Measurements from ENCODE around the gene UNC13A. TPM values are rescaled to one million over a fixed set of nuclear protein-coding genes. Genes with fewer than 3 reads are reported as not detected.

Gene UNC13A
- total and polyA plus RNA-seq, 2 donors (not counting 3 experiments of a cell fraction or from before 2014, with no cell fraction given), result 0.04 to 0.09 TPM

DNA sequence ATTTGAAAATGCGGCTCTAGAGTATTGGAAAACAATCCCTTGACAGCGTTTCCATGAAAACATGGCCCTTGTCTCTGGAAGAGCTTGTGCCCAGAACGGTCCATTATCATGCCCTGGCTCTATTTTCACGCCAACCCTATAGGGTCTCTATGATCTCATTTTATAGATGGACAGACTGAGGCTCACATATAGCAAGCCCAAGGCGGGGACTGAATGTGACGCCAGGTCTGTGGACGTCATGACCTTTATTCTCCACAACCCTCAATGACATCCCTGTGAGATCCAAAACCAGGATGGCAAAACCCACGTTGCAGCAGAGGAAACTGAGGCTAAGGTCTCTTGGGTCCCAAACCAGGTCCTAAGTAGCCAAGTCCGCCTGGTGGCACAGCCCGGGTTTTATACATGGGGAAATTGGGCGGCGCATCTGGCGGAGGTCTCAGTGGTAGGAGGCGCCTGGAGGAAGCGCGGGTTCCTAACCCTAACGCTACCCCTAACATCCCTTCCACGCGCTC, 133.1 kb downstream of the UNC13A start:
- Histone ChIP-seq H3K36me3 (ENCODE audit: control insufficient read depth in 2 of 2, extremely low read depth in 1 of 2, insufficient read depth in 2 of 2, low read length in 2 of 2) (peaks cover 6 to 12% of the 10 kb centered on the region in 2 experiments), H3K4me1 (ENCODE audit: control insufficient read depth, extremely low read depth, insufficient read depth, low read length) (peaks cover 39% of the 10 kb centered on the region), H3K9me3 (replicated peaks; ENCODE audit: control insufficient read depth, insufficient read depth, low read length) (no peaks in the 10 kb centered on the region), H3K9me1 (replicated peaks; ENCODE audit: control insufficient read depth, extremely low read depth, insufficient read depth, low read length) (no peaks in the 10 kb centered on the region), H3K27me3 (ENCODE audit: control insufficient read depth in 2 of 2, insufficient read depth in 2 of 2, low read length in 2 of 2) (no peaks in the 10 kb centered on the region), H3K79me2 (ENCODE audit: control insufficient read depth, insufficient read depth, low read length) (peaks cover 22% of the 10 kb centered on the region), H3K4me2 (ENCODE audit: insufficient read depth, low read length) (peak overlapping the region; percentile 69), H3K27ac (ENCODE audit: insufficient read depth, low read depth, low read length) (peak overlapping the region; percentile 81), H4K20me1 (replicated peaks; ENCODE audit: control insufficient read depth, extremely low read depth, insufficient read depth, low read length) (no peaks in the 10 kb centered on the region), H2AFZ (ENCODE audit: low read depth, low read length) (peak overlapping the region; percentile 86), H3K4me3 (replicated peaks in 1 of 3; ENCODE audit: insufficient read depth in 1 of 3, low read depth in 1 of 3, low read length in 3 of 3) (peak overlapping the region in 2 of 3 experiments; percentile 20 to 92), H3K9ac (replicated peaks; ENCODE audit: extremely low read depth, insufficient read depth, low read length) (no peak overlapping the region)
- TSS peak; percentile 59 for BruUV-seq (replicated peaks)
- dilution Hi-C loops (cut with MboI; ENCODE audit: extremely low pct_ligation_motif_present, low sequenced_read_pairs), result no loop called here
- FAIRE-seq (no peak), DNase-seq (ENCODE audit: low read depth, low spot score) (no peak)
- TF ChIP-seq, protein P1, sequence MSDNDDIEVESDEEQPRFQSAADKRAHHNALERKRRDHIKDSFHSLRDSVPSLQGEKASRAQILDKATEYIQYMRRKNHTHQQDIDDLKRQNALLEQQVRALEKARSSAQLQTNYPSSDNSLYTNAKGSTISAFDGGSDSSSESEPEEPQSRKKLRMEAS (IDR thresholded peaks at IDR 0.05; ENCODE audit: insufficient read depth, insufficient read length), result no peak
- no peak for TF ChIP-seq FOS (IDR thresholded peaks at IDR 0.05; ENCODE audit: borderline replicate concordance, insufficient read depth, low read length)
- no peak for TF ChIP-seq GATA2 (IDR thresholded peaks at IDR 0.05; ENCODE audit: insufficient read depth, insufficient read length, low read depth, low read length)
- TF ChIP-seq POLR2A (IDR thresholded peaks at IDR 0.05; ENCODE audit: low read depth, low read length), result no peak
- TF ChIP-seq JUN (IDR thresholded peaks at IDR 0.05; ENCODE audit: borderline replicate concordance, insufficient read depth, insufficient read length, low read depth), result no peak
- no peak for TF ChIP-seq CTCF (IDR thresholded peaks at IDR 0.05; ENCODE audit: extremely low read depth in 1 of 2, insufficient read depth in 1 of 2, low read depth in 1 of 2, low read length in 2 of 2)
- no peak for TF ChIP-seq MYC (IDR thresholded peaks at IDR 0.05; ENCODE audit: low read depth, low read length)
- TF ChIP-seq EZH2 (IDR thresholded peaks at IDR 0.05; ENCODE audit: borderline replicate concordance, low read depth, low read length, severe bottlenecking), result no peak
- no peak for TF ChIP-seq POLR2AphosphoS5 (IDR thresholded peaks at IDR 0.05; ENCODE audit: insufficient read depth, low read depth, low read length)
- CTCF ChIA-PET, result no interaction called here
- POLR2A ChIA-PET, result no interaction called here
- intact Hi-C loops (cut with micrococcal nuclease), result loop anchor here (10.0 kb wide), 1 partner anchor 150 kb away; the partner anchor contains the start of gene BST2

Data from endothelial cell of umbilical vein (primary cell).